Heart left ventricle (tissue), 16 donors: Measurements from ENCODE around the gene MECP2. TPM values are rescaled to one million over a fixed set of nuclear protein-coding genes. Genes with fewer than 3 reads are reported as not detected.
A peak's percentile ranks its signal among the peaks of the same experiment; 100 is the strongest.
"Not testable (repeated sequence)": the region's sequence is repeated elsewhere in the genome, so short reads cannot be mapped to it uniquely, and the experiment has no call there.

Experiments
- ATAC-seq, 4 donors: fragments of 200-7000 bp; cut with Tn5 transposase; one replicate each; pipeline ENCODE4 v1.9.1; 2020 to 2022; ENCODE audit warnings: moderate library complexity in 4 of 4, mild to moderate bottlenecking in 3 of 4, moderate number of reproducible peaks in 1 of 4
- DNase-seq, 5 donors: peaks; one replicate each; pipeline ENCODE4 v3.0.0-alpha.2; 2020
- H3K27ac ChIP-seq, 12 donors: fragments of 200-600 bp; sonication (generic) in 4 of 12; one replicate each; pipeline versions ENCODE4 v1.5.0 to v1.8.0; 2016 to 2022; ENCODE audit warnings: mild to moderate bottlenecking in 2 of 12
- H3K27me3 ChIP-seq, 9 donors: fragments of 200-600 bp; sonication (generic) in 2 of 9; one replicate each; pipeline versions ENCODE4 v1.5.1 to v1.8.0; 2016 to 2022; ENCODE audit warnings: mild to moderate bottlenecking in 3 of 9
- H3K36me3 ChIP-seq, 9 donors: fragments of 200-600 bp; sonication (generic) in 2 of 9; one replicate each; pipeline versions ENCODE4 v1.5.0 to v1.8.0; 2018 to 2022; ENCODE audit warnings: mild to moderate bottlenecking in 2 of 9
- H3K4me1 ChIP-seq, 12 donors: fragments of 200-600 bp; sonication (generic) in 4 of 12; one replicate each; pipeline versions ENCODE4 v1.5.0 to v1.8.0; 2016 to 2022; ENCODE audit warnings: mild to moderate bottlenecking in 3 of 12
- H3K4me3 ChIP-seq, 12 donors: fragments of 200-600 bp; sonication (generic) in 4 of 12; one replicate each; pipeline versions ENCODE4 v1.5.0 to v1.8.0; 2017 to 2022; ENCODE audit warnings: mild to moderate bottlenecking in 9 of 12, moderate library complexity in 4 of 12
- H3K9me3 ChIP-seq, 12 donors: fragments of 200-600 bp; sonication (generic) in 4 of 12; one replicate each; pipeline versions ENCODE4 v1.5.0 to v1.8.0; 2016 to 2022; ENCODE audit warnings: mild to moderate bottlenecking in 1 of 12
- CTCF ChIP-seq, 12 donors: fragments of 200-600 bp; sonication (generic) in 4 of 12; IDR thresholded peaks; one replicate each; pipeline versions ENCODE4 v1.5.0 to v1.8.0; 2018 to 2022; ENCODE audit warnings: antibody characterized with exemption in 12 of 12, mild to moderate bottlenecking in 5 of 12
- POLR2A ChIP-seq, 2 donors: fragments of 450-650 bp; IDR thresholded peaks; one replicate each; pipeline ENCODE4 v1.6.1; 2017; ENCODE audit warnings: antibody characterized with exemption in 2 of 2, mild to moderate bottlenecking in 2 of 2, moderate library complexity in 2 of 2
- WGBS, 4 donors: extraction: QIAGEN DNeasy Blood & Tissue Kit in 2 of 4; methylation state at CpG; one replicate each; pipeline versions ENCODE4 v1.1.5 to v1.1.7; 2013 to 2018; 5-methylcytosine and 5-hydroxymethylcytosine counted together
- intact Hi-C, 10 donors: fragments of 100-400 bp; cut with DNase I; formaldehyde crosslinking; loops; one replicate each; pipeline versions ENCODE4 v1.11.1 to v1.14.2; 2022
- polyA plus RNA-seq, 2 donors: library from polyadenylated mRNA; stranded (reverse); fragments of 200-250 nt; gene quantifications; one replicate each; pipeline ENCODE4 v1.2.3, GENCODE V29; 2013
- total RNA-seq, 9 donors: library from RNA; depleted of rRNA in 2 of 9; stranded (reverse); fragments of >200 nt in 2 of 9; fragmentation: NEBNext Ultra II Directional in 3 of 9; extraction: Animal tissue kit (Norgen Biotek cat#: 25700) in 3 of 9; gene quantifications; one replicate each; pipeline versions ENCODE4 v1.1.0 to v1.2.4, GENCODE V29; 2016 to 2023
- donor health status: ischemic (EF 13 %, LVEDD 7.1; RV severe dilation, severe dysfunction).
- donor health status: healthy with polysubstance abuse.
- donor health status: DM: no; HTN: yes; CAD: no.
- donor health status: DM: no; HTN: no; CAD: no.
- donor health status: ischemic (EF 25% LVEDD 6.9; RV normal size, moderate dysfunction).
- donor health status: ischemic (EF 25% LVEDD 5.7; RV mildly dilated, moderate dysfunction).
- donor health status: healthy.
- donor health status: DM: yes; HTN: yes; CAD: no.
- donor health status: ischemic (EF 35%, LVEDD 5.7; RV mildly dilated, moderate dysfunction).
- donor health status: nonischemic (EF 11% LVEDD 7.7; RV severe dilation, severe dysfunction).
- donor health status: DM: yes; HTN: yes; CAD: no.
- donor health status: PGD.
- donor health status: ischemic (EF 29% LVEDD 5.4; RV normal size, mild dysfunction).
- donor health status: nonischemic (EF 23%, LVEDD 6.1; RV moderate dilation, normal function).

MECP2 gene
- total and polyA plus RNA-seq, 11 donors, result 22.7 to 83.3 (median 33.6) TPM

GRCh38 chrX:153981771-153982533 lies 115.6 kb downstream of the MECP2 start:
- intact Hi-C loops, result no loop called here
- ATAC-seq (peak; percentile 41 to 55 (median 48)), DNase-seq (peak in 4 of 5 donors; percentile 41 to 75 (median 56))
- Histone ChIP-seq H3K27ac (peak overlapping the region in 2 of 12 donors; percentile 5 to 87), H3K27me3 (peaks cover 0 to 48% (median 0%) of the 10 kb centered on the region in 9 donors), H3K36me3 (peaks cover 0 to 5% (median 0%) of the 10 kb centered on the region in 9 donors), H3K9me3 (no peaks in the 10 kb centered on the region), H3K4me1 (peaks cover 0 to 51% (median 0%) of the 10 kb centered on the region in 12 donors), H3K4me3 (peak overlapping the region in 1 of 12 donors; percentile 8)
- 84 to 92% (median 89%) methylated on average over 48 to 52 of the region's 52 CpGs for whole genome bisulfite sequencing, 4 donors
- TF ChIP-seq POLR2A (IDR thresholded peaks at IDR 0.05) (no peak), CTCF (IDR thresholded peaks at IDR 0.05) (no peak)

GRCh38 chrX:153981231-153981630 lies 116.3 kb downstream of the MECP2 start:
- Histone ChIP-seq H3K4me1 (peaks cover 0 to 48% (median 0%) of the 10 kb centered on the region in 12 donors), H3K27ac (peak overlapping the region in 2 of 12 donors; percentile 26 to 87), H3K27me3 (peaks cover 0 to 45% (median 0%) of the 10 kb centered on the region in 9 donors), H3K9me3 (no peaks in the 10 kb centered on the region), H3K36me3 (peaks cover 0 to 5% (median 0%) of the 10 kb centered on the region in 9 donors), H3K4me3 (no peak overlapping the region)
- no peak for TF ChIP-seq POLR2A (IDR thresholded peaks at IDR 0.05)
- no peak for TF ChIP-seq CTCF (IDR thresholded peaks at IDR 0.05)
- intact Hi-C loops, result no loop called here
- no peak for DNase-seq
- WGBS, 4 donors, result 81 to 91% (median 86%) methylated on average over 7 of the region's 7 CpGs
- ATAC-seq, result no peak

- Histone ChIP-seq H3K27me3 (peaks cover 0 to 43% (median 0%) of the 10 kb centered on the region in 9 donors), H3K27ac (peak overlapping the region in 1 of 12 donors; percentile 87), H3K4me1 (peaks cover 0 to 42% (median 0%) of the 10 kb centered on the region in 12 donors)
- H3K4me3 ChIP-seq, H3K36me3 ChIP-seq, ATAC-seq, H3K9me3 ChIP-seq, DNase-seq, intact Hi-C loops: not testable (repeated sequence)
- WGBS, 4 donors, result 66 to 81% (median 79%) methylated on average over 8 to 10 of the region's 10 CpGs
These were observed 117.1 kb downstream of the MECP2 start for GRCh38 chrX:153980394-153980793.

- WGBS, 4 donors, result 78 to 92% (median 82%) methylated on average over 3 of the region's 3 CpGs
- ATAC-seq, result no peak
- Histone ChIP-seq H3K36me3 (no peaks in the 10 kb centered on the region), H3K27ac (peak overlapping the region in 7 of 12 donors; percentile 94 to 100 (median 100)), H3K9me3 (no peaks in the 10 kb centered on the region), H3K4me1 (peaks cover 0 to 26% (median 12%) of the 10 kb centered on the region in 12 donors), H3K27me3 (peaks cover 0 to 13% (median 0%) of the 10 kb centered on the region in 9 donors), H3K4me3 (no peak overlapping the region)
- intact Hi-C loops, result loop anchor here in 2 of 10 donors (5.0 kb wide), 2 partner anchors 47 to 122 kb away; partner anchors contain the start of gene MECP2 (in 1 of the 2)
- TF ChIP-seq POLR2A (IDR thresholded peaks at IDR 0.05) (no peak), CTCF (IDR thresholded peaks at IDR 0.05) (no peak)
- no peak for DNase-seq
These were observed 122.7 kb downstream of the MECP2 start for GRCh38 chrX:153974726-153975286.
